OCI-LY3 (cell line): ENCODE results near the gene CLEC4F.

ENCODE experiments used
- CTCF ChIP-seq: fragments of 200-600, 300-600 bp; sonication (generic); IDR thresholded peaks from 2 replicates; pipeline ENCODE4 v1.5.1; 2014; ENCODE audit warnings: antibody characterized with exemption, low read length, low read depth
- EZH2phosphoT487 ChIP-seq: fragments of 200-600 bp; shearing (Covaris generic); IDR thresholded peaks from 2 replicates; pipeline ENCODE4 v1.6.1; 2018; ENCODE audit warnings: antibody characterized with exemption, mixed run types, low read depth

DNA sequence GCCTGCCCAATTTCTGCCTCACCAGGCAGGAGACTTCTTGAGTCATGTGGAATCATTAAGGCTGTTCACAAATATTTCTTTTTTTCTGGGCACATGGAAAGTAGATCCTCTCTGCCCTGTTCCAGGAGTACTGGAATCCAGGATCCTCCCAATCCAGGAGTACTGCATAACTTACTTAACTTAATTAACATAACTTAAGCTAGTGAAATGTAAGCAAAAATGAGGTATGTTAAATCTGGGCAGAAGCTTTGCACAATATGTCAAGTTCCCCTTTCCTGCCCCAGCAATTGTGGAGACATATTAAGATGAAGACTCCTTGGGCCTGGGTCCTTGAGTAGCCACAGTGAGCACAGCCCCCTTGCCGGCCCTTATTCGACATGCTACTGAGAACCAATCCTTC is 12.0 kb upstream of the CLEC4F start:
- no peak for TF ChIP-seq CTCF
- no peak for TF ChIP-seq EZH2phosphoT487
